ENCODE measurements around the gene ADARB2.
"Not testable (repeated sequence)": the region's sequence is repeated elsewhere in the genome, so short reads cannot be mapped to it uniquely, and the experiment has no call there.

Gene ADARB2

DNA sequence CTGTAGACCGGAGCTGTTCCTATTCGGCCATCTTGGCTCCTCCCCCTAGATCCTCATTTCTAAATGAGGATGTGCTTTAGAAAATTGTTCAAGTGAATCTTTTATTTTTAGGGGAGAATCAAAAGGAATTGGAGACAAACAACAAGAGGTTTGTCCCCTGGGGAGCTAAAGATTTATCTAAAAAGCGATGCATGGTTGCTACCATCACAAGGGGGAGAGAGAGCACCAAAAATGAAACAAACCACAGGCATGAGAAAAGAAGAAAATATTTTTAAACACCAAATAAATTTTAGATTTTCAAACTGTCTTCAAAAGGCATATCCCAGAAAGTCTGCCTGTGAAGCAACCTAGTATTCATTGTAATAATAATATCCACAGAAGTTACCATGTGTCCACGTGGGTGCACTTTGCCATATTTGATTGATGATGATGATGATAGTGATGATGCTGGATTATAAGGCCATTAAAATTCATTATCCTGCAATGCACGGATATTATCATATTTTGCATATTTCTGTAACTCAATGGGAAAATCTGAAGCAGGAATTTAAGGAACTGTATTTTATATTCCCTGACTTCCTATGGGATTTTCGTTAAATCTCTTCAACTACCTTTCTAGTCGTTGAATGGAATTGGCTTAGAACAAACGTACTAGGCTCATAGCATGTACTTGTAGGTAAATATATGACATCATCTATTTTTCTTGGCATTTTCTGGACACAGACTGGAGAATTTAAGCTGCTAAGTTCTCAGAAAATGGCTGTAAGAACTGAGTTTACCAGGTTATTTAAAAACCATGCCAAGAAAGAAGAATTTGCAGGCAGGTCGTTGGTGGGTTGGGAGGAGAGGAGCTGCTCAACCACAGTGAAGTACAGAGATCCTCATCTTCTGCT lies 509.6 kb downstream of the ADARB2 start:
- no peak for DNase-seq
- no peak for ATAC-seq

DNA sequence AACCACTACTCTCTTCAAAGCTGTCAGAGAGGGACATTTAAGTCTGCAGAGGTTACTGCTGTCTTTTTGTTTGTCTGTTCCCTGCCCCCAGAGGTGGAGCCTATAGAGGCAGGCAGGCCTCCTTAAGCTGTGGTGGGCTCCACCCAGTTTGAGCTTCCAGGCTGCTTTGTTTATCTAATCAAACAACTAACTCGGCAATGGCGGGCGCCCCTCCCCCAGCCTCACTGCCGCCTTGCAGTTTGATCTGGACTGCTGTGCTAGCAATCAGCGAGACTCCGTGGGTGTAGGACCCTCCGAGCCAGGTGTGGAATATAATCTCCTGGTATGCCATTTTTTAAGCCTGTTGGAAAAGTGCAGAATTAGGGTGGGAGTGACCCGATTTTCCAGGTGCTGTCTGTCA lies 510.4 kb downstream of the ADARB2 start:
- not testable (repeated sequence) for DNase-seq, ATAC-seq

DNA sequence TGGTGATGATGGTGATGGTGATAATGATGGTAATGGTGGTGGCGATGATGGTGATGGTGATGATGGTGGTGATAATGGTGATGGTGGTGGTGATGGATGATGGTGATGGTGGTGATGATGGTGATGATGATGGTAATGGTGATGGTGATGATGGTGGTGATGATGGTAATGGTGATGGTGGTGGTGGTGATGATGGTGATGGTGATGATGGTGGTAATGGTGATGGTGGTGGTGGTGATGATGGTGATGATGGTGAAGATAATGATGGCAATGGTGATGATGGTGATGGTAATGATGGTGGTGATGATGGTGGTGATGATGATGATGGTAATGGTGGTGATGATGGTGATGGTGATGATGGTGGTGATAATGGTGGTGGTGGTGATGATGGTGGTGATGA lies 517.5 kb downstream of the ADARB2 start:
- not testable (repeated sequence) for DNase-seq, ATAC-seq

DNA sequence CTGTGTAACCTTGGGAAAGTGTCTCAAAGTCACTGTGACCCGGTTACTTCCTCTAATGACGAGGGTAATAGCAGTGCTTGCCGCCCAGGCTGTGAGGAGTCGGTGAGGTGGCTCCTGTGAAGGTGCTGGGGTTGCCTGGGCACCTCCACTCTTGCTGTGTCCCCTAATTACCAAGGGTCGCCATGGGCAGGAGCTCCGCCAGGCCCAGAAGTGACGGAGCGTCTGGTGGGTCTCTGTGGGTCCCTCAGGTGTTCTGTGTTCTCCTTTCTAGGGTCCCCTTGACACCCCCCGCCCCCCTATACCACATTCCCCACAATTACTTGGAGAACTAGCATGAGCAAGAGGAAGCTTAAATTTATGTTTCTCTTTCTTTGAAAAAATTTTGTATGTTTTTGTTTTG lies 519.7 kb downstream of the ADARB2 start:
- no peak for DNase-seq
- no peak for ATAC-seq

DNA sequence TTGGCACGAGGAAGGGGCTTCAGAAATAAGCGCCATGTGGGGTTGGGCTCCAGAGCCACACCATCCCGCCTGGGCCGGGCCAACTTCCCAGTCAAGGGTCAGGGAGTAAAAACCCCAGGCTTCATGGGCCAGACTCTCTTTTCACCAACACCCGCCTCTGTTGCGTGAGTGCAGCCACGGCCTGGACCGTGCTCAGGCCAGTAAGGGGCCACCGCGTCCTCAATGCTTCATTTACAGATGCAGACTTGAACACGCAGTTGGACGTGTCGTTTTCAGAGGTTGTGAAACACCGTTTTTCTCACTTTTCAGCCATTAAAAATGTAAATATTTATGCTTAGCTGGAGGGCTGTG lies 520.1 kb downstream of the ADARB2 start:
- ATAC-seq (no peak), DNase-seq (no peak)

DNA sequence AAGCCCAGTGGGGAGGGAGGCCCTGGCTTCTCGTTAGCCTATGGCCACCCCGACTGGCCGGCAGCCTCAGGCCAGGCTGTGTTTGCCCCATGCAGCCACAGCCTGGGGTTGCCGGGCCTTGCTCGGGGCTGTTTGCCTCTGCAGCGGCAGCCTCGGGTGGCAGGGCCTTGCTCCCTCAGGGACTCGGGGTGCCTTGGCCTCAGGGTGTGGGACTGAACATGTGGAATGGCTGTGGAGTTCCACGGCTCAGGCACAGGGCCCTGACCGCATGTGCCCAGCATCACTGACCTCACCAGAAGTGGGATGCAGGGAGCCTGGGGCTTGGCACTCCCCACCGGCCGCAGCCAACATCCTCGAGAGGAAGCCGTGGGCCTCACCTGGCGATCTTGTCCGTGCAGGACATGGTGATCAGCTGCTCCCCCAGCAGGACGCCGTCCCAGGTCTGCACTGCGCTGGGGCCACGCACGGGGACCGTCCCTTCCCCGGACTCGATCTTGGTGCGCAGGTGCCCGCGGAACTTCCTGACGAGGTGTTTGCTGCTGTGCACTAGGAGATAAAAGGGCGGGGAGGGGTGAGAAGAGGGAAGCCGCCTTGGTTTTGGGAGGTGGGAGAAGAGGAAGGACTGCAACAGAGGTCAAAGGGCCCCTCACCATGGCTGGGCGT lies 520.6 kb downstream of the ADARB2 start:
- DNase-seq: no peak

DNA sequence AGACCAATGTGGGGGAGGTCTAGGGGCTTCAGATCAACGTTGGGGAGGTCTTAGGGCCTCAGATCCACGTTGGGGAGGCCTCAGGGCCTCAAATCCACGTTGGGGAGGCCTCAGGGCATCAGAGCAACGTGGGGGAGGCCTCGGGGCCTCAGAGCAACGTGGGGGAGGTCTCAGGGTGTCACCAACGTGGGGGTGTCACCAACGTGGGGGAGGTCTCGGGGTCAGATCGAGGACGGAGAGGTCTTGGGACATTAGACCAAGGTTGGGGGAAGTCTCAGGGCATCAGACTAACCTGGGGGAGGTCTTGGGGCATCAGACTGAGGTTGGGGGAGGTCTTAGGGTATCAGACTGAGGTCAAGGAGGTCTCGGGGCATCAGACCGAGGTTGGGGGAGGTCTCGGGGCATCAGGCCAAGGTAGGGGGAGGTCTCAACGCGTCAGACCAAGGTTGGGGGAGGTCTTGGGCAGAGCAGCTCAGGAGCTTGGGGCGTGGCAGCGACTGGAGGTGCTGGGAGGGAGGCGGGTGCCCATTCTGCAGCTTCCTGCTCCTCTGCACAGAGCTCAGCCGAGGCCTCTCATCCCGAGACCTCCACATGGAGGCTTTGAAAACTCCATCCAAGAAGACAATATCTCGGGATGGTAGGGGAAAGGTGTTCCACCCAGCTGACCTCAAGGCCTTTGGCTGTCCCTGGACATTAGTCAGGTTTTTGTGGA lies 521.3 kb downstream of the ADARB2 start:
- no peak for ATAC-seq
- DNase-seq: no peak

More for the DNA sequence above, 520.6 kb downstream of the ADARB2 start:
- no peak for ATAC-seq

DNA sequence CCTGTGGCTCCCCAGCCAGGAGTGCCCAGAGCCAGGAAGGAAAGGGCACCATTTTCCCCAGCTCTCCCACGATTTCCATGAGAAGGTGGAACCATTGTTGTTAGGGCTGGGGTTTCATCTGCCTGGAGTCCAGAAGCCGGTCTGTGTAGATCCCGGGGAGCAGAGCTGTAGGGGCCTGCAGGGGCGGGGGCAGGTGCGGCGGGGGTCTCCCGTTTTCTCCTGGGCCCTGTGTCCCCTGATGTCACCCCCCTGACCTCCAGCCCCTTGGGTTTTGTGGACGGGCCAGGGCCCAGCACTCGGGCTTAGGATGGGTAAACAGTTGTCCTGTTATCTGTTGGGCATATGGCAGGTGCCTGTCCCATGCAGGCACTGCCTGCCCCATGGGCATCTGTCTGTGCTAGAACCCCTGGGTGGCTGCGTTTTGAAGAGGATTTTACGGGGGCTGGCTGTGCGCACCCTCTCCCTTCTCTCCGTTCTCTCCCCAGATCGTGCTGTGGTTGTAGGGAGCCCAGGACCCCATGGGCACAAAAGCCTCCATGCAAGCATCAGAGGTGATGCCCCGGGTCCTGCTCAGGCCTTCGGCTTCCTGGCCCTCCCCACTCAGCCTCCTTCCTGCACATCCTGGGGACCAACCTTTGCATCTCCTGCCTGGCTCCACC lies 522.3 kb downstream of the ADARB2 start:
- ATAC-seq: no peak

DNA sequence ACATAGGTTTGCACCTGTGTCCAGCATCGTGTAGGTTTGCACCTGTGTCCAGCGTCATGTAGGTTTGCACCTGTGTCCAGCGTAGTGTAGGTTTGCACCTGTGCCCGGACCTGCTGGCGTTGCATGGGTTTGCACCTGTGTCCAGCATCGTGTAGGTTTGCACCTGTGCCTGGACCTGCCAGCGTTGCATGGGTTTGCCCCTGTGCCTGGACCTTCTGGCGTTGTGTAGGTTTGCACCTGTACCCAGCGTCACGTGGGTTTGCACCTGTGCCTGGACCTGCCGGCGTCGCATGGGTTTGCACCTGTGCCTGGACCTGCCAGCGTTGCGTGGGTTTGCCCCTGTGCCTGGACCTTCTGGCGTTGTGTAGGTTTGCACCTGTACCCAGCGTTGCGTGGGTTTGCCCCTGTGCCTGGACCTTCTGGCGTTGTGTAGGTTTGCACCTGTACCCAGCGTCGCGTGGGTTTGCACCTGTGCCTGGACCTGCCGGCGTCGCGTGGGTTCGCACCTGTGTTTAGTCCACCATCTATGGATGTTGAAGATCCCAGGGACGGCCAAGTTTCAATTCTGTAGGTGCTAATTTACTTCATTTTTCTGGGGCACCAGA lies 523.2 kb downstream of the ADARB2 start:
- DNase-seq (no peak), ATAC-seq (no peak)

More for the DNA sequence above, 522.3 kb downstream of the ADARB2 start:
- no peak for DNase-seq

DNA sequence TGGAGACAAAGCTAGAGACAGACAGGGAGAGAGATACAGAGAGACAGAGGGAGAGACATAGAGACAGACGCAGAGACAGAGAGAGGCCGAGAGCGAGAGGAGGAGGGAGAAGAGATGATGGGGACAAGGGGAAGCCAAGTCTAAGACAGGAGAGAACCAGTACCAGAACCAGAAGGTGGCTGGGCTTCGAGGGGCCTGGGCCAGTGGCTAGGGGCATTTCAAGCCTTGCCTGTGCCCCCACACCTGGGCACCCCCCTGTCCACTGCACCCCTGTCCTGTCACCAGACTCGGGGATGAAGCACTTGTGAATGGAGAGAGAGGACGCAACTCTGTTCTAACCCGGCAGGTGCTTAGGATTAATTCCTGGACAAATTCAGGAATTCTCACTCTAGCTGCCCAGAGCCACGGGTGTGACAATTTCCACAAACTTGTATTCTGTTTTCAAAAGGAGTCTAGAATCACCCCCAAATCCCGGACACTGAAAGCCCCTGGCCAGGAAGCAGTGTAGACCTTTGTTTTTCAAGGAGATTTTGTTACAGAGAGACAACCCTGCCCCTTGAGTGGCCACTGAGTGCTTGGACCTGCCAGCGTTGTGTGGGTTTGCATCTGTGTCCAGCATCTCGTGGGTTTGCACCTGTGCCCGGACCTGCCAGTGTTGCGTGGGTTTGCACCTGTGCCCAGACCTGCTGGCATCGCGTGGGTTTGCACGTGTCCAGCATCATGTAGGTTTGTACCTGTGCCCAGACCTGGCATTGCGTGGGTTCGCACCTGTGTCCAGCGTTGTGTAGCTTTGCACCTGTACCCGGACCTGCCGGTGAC lies 523.9 kb downstream of the ADARB2 start:
- ATAC-seq (no peak), DNase-seq (no peak)

DNA sequence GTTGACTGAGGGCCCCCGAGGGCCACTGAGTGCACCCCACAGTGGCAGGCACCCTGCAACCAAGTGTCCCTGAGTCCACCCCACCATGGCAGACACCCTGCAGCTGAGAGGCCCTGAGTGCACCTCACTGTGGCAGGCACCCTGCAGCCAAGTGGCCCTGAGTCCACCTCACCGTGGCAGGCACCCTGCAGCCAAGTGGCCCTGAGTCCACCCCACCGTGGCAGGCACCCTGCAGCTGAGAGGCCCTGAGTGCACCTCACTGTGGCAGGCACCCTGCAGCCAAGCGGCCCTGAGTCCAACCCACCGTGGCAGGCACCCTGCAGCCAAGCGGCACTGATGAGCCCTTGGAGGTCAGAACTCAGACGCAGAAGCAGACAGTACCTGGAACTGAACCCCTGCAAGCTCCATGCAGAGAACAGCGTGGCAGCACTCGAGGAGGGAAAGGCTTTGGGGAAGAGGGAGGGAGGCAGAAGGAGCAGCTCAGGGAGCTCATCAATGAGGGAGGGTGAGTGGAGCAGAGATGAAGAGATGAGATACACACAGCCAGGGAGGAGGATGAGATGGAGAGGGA lies 524.7 kb downstream of the ADARB2 start:
- DNase-seq (no peak), ATAC-seq (no peak)

DNA sequence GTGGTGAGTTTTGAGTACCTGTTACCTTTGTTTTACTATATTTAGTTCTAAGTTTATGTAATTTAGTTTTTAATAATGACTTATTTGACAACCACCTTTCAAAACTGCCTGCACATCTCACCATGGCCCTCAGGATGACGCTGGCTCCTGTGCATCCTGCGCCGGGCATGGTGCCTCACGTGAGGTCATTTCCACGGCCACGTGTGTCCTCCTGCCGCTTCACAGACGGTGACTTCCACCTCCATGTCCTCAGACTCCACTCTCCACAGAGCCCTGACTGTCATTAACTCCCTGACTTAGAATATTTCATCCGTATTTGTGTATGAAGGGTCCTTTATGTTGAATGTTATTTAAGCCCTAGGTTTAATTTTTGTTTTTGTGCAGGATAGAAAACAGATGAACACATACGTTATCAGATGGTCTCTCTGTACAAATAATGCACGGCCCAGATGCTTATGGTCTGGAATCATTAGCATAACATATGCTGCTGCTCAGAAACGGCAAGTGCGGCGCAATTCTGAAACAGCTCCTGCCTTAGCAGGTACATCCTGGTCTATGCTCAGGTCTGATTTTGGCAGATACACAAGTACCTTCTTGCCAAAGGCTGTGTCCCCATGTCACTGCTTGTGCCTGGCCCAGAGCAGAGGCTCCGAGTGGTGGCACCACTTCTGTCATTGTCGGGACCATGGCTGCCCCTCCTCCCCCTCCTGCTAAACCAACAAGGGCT lies 525.3 kb downstream of the ADARB2 start:
- DNase-seq (no peak), ATAC-seq (no peak)

DNA sequence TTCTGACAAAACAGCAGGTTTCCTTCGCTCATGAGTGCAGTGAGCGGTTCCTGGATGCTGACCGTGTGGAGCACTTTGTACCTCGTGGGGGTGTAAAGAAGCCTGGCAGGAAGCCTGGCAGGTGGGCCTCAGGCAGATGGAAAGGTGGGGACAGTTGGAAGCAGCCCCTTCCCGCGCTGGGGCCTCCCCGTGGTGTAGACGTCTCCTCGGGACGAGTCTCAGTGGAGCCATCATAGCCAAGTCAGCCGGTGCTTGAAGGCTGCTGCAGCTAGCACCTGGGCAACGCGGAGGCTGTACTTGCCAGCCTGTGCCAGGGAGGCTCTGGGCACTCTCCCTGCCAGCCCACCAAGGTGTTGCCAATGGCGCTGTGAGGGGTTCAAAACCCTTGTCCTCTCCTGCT lies 526.7 kb downstream of the ADARB2 start:
- DNase-seq: no peak
- ATAC-seq: no peak

DNA sequence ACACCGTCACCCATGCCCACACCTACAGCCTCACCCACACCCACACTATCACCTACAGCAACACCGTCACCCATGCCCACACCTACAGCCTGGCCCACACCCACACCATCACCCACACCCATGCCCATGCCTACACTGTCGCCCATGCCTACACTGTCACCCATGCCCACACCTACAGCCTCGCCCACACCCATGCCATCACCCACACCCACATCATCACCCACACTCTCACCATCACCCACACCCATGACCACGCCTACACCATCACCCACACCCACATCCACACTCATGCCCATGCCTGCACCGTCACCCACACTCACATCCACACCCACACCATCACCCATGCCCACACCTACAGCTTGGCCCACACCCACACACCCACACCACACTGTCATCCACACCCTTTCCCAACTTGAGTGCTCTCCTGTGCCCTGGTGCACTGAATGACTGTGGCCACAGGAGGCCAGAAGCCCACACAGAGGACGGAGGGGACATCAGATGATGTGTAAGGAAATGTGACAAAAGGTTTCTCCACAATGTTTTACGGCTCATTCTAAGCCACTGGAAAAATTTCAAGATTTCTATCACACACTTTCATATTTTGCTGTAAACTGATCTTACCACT lies 527.9 kb downstream of the ADARB2 start:
- no peak for ATAC-seq
- no peak for DNase-seq

DNA sequence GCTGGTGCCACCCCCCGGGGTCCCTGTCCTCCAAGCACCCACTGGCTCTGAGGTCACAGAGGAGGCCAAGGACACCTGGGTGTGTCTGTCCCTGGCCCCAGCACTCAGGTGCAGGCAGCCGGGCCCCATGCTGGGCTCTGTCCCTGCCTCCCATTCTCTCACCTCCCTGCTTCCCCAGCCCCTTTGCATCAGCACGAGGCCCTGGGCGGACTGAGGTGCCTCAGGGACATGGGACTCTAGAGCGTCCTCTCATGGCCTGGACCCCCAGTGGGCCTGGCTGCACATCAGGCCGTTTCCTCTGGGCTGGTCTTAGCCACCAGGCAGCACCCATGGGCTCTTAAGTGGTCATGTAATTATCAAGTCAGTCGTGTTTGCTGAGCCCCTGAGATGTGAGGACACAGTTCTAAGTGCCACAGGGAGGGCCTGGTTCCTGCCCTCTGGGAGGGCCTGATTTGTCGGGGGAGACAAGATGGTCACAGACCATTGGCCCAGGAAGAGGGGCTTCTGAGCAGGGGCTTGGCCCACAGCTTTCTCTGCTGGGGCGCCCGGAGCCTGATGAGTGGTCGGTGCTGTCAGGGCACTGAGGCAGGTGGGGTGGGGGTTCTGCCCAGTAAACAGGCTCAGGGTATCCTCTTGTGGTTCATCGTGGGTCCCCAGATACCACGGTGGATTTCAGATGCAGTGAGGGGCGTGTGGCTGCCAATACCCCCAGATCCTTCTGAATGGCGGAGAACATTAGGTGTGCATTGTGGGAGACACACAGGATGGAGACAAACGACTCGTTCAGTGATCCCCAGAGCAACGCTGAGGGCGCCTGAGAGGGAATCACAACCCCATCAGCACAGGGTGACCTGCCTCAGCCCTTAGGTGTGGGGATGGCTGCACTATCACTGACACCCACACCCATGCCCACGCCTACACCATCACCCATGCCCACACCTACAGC lies 528.7 kb downstream of the ADARB2 start:
- no peak for ATAC-seq
- DNase-seq: no peak

DNA sequence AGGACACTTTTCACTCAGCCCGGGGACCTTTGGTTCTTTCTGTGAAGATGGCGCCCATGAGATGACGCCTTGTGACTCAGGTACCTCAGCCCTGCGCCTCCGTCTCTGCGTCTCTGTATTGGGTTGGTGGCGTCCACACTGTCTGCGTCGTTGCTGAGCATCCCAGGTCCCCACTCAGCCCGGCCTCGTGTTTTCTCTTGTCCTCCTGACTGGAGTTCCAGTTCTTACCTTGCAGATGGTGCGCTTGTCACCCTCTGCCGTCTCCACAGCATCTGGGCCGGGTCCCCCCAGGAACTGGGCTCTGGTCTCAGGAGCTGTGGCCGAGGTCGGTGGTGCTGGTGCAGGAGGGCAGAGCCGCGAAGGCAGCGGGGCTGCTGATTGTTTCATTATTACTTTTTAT lies 530.7 kb downstream of the ADARB2 start:
- ATAC-seq (no peak), DNase-seq (no peak)

DNA sequence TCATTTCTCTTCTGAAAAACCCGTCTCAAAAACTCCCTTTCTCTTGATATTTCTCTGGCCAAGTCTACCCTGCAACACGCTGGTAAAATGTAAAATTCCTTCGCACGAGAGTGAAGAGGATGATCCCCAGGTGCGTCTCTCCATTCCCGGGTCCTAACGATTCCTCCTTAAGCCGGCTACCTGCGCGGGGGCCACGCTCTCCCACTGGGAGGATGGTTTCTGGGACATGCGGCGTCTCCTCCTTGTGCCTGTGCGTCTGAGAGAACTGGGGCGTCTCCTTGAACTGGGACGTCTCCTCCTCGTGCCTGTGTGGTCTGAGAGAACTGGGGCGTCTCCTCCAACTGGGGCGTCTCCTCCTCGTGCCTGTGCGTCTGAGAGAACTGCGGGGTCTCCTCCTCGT lies 531.2 kb downstream of the ADARB2 start:
- DNase-seq (no peak), ATAC-seq (no peak)

DNA sequence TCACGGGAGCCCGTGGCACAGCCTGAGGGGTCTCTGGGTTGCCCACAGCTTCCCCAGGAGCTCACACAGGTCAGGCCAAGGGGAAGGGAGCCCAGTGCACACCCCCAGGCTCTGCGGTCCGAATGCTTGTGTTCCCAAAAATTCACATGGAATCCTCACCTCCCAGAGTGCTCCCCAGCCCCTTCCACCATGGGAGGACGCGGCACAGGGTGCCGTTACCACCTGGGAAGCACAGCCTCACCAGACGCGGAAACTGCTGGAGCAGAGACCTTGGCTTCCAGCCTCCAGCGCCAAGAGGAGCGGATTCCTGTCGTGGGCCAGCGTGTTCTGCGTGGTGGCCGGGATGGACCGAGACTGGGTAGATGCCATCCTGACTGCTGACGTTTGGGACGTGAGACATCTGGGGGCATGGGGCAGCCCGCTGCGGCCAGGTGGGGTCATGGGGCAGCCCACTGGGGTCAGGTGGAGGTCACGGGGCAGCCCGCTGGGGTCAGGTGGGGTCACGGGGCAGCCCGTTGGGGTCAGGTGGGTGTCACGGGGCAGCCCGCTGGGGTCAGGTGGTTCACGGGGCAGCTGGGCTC lies 531.8 kb downstream of the ADARB2 start:
- ATAC-seq (no peak), DNase-seq (no peak)
